GM19023 (cell line): ENCODE measurements around the gene HTR5A.

Source experiments
- ATAC-seq: cut with Tn5 transposase; IDR thresholded peaks from one replicate; pipeline ENCODE4 v1.9.1; 2021; ENCODE audit warnings: mild to moderate bottlenecking, moderate library complexity; ENCODE audit not compliant: unreplicated experiment

Gene HTR5A

DNA sequence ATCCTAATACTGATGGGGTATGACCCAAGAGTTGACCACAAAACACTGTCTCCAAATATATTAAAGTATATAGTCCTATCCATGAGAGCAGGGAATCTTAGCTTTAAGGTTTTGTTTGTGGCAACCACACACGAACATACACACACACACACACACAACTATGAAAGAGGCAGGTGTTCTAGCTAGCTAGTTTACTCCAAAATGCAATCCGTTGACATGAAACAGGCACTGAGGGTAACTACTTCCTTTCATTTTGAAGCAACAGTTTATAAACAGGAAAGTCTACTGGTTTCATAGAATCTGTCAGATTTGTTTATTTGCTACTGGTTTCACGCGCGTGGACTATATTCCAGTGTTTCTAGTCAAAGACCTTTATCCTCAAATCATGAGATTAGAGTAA is 14.8 kb downstream of the HTR5A start:
- ATAC-seq: no peak

GRCh38 chr7:155090684-155091083 is 20.6 kb downstream of the HTR5A start:
- ATAC-seq: no peak

DNA sequence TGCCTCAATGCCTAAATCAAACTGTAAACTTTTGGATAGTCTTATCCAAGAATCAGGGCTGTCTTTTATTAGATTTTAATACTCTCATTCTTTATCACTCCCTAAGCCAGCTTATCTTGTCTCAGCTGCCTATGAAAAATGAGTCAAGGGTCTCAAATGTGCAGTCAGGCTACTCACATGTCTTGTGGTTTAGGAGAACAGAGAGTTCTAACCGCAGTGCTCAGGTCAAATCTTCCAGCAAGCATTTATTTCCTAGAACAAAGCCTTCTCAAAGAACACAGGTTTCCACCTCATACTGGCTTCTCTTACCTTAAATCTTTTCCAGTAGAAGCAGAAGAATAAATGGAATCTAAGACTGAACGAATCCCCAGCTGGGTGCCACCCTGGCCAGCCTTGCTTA is 23.5 kb downstream of the HTR5A start:
- ATAC-seq: no peak

DNA sequence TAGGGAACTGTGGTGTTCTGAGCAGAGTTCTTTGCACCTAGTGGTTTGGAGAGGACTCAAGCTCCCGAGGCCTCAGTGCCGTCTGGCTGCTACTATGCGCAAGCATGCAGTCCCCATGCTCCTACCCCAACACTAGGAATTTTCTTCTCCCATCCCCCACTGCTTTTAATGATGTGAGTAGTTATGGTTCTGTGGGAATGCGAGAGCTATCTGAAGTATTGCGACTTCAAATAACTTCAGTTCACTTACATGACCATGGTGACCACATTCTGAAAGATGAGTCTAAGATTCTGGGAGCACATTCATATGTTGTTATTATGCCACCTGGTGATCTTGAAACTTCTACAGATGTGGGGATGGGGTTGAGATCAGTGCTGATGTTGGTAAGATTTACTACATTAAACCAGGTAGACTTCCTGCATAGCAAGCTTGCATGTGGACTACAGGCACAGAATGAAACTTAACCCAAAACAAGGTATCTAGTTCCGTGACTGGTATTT is 24.6 kb downstream of the HTR5A start:
- ATAC-seq: no peak

GRCh38 chr7:155097338-155097737 is 27.2 kb downstream of the HTR5A start:
- no peak for ATAC-seq

DNA sequence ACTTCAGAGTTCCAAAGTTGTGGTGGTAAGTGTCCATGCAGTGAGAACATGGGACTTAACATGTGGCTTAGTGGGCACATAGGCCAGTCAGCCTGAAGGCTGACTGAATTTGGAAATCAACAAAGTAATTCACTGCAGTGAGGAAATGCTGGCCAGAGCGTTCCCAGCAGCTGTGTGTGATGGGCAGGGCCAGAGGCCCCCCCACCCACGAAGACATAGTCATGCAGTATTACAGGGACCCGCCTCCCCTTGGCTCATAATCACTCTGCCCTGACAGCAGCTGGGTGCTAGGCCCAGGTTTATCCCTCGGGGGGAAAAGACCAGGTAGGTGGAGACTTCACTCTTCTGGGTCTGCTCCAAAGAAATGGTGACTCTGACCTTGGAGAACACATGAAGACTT is 33.7 kb downstream of the HTR5A start:
- ATAC-seq: no peak

- no peak for ATAC-seq
Observed at GRCh38 chr7:155104913-155105312, 34.8 kb downstream of the HTR5A start.

DNA sequence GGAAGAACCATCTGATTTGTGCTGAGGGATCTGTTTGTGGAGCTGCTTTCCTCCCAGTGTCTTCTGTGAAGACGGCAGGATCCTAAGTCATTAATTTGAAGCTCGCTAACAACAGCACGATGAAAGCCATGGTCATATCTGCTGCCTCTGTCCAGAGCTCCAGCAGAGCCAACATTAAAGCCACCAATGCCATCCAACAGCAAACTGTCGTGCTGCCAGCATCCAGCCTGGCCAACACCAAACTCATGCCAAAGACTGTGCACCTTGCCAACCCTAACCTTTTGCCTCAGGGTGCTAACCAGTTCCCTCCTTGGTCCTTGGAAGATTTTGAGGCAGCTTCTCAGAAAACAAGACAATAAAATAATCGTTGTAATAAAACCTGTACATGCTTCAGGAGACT is 36.2 kb downstream of the HTR5A start:
- ATAC-seq: no peak

GRCh38 chr7:155107126-155107525 is 37.0 kb downstream of the HTR5A start:
- no peak for ATAC-seq

DNA sequence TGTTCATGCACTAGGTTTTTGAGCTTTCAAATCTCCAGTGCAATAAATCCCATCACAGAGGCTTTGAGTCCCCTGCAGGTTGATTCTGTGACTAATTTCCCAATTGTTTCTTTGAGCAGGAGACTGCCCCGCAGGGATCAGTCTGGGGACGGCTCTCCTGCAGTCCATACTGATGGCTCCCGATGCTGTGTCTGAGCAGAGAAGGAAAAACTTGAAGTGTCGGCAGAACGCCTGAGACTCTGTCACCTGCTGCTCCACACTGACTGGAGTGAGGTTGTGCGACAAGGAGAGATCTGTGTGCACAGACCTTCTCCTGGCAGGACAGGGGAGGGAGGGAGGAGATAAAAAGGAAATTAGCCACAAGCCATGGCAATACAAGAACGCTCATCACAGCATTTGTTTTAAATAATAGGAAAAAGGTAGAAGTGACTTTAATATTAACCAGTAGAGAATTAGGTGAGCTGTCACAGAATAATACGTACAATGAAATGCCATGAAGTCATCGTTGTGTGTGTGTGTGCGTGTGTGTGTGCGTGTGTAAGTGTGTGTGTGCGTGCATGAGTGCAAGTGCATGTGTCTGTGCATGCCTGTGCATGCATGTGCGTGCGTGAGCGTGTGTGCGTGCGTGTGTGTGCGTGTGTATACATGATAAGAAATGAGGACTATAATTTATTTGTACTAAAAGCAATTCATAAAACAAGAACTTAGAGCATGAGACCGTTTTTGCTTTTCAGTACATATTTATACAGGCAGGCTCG is 38.2 kb downstream of the HTR5A start:
- ATAC-seq: no peak

GRCh38 chr7:155109121-155109520 is 39.0 kb downstream of the HTR5A start:
- no peak for ATAC-seq

DNA sequence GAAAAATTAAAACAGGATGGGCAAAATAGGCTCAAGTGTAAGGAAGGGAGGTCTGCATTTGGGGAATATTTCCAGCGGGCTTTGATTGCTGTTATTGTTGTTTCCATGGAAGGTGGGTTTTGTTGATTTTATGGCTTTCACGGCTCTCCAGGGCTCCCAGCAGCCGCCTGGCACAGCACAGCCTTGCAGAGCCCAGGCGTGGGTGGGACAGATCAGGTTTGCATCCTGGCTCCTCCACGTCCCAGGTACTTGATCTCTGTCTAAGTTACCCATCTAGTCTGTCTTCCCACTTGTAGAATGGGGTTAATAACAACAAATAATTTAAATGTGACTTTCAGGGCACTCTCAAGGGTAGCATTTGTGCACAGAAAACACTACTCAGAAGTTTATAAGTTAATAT is 45.2 kb downstream of the HTR5A start:
- ATAC-seq: no peak

GRCh38 chr7:155119801-155120382 is 49.8 kb downstream of the HTR5A start:
- no peak for ATAC-seq

- ATAC-seq: no peak
Observed at GRCh38 chr7:155120460-155120859, 50.3 kb downstream of the HTR5A start.

DNA sequence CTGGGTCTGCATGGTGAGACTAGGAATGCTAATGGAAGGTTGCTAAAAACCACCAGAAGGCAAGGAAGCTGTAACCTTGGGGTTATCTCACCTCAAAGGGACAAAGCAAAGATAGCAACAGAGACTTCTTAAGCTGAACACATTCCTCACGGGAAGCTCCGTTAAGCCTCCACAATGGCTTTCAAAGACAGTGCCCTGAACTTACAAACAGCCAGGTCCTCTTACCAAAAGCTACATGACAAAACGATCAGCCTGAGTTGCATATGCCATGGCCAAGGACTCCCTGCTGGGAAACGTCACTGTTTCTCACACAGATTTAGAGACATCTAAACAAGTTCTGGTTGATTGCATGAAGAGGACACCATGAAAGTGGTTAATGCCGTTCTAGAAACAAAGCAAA is 52.7 kb downstream of the HTR5A start:
- no peak for ATAC-seq

GRCh38 chr7:155123413-155123812 is 53.3 kb downstream of the HTR5A start:
- ATAC-seq: no peak

DNA sequence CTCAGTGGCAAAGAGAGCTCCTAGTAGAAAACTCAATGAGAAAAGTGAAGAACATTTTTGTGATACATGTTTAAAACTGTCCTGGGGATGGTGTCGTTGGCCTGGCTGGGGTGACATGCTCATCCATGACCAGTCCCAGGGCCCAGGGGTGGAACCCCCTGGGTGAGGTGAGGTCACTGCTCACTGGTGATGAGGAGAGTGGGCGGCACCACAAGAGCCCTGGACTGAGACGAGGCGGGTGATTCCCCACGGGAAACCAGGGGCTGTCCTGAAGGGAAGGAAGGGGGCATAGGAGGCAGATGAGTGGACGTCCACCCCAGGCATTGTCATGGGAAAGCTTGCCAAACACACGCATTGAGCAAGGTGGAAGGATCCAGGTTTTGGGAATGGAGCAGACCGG is 54.6 kb downstream of the HTR5A start:
- no peak for ATAC-seq

GRCh38 chr7:155129186-155129585 is 59.1 kb downstream of the HTR5A start:
- ATAC-seq: no peak

DNA sequence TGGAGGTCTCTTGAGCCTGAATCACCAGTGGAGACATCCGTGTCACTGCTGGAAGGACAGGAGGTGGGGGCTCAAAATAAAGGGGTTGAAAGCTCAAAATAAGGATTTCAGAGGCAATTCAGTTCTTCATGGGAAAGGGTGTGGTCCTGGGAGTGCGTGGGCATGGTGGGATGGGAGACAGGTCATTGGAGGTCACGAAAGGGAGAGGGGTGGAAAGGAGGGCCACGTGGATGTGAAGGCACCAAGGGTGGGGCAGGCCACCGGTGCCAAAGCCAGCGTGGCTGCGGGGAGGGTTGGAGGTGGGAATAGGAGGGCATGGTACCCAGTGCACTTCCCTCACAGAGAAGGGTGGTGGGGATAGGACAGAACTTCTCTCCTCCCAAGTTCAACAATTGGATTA is 59.7 kb downstream of the HTR5A start:
- ATAC-seq: no peak

GRCh38 chr7:155130493-155130892 is 60.4 kb downstream of the HTR5A start:
- no peak for ATAC-seq

- no peak for ATAC-seq
Observed at GRCh38 chr7:155131090-155131489, 61.0 kb downstream of the HTR5A start.

DNA sequence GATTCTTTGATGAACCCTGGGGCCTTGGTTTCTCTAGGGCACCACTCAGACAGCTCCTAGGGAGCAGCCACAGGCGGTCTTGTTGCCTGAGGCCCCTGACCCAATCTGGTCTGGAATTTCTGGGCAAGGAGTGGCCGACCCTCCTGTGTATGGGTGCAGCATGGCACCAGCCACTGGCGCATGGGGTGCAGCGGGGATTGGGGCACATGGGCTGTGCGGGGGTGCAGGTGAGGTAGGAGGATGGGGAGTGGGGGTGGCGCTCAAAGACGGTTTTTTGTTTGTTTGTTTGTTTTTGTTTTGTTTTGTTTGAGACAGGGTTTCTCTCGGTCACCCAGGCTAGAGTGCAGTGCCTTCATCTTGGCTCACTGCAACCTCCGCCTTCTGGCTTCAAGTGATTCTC is 62.3 kb downstream of the HTR5A start:
- ATAC-seq: no peak
